NCI-H345 treated with DMSO at 0.1 percent for 48 hours (cell line): ENCODE results near the gene FZD10.

Experiments used
- DNase-seq: peaks from one replicate; lab custom pipeline; 2025; ENCODE audit not compliant: unreplicated experiment; lab: John Stamatoyannopoulos, UW

FZD10 gene

GRCh38 chr12:130162267-130162666, at the start of gene FZD10:
Gene FZD10 (plus strand): TSS chr12:130162464. CDS start chr12:130162943, 479 bp downstream.
- DNase-seq: no peak

- no peak for DNase-seq
These were observed 47.3 kb upstream of the FZD10 start for GRCh38 chr12:130114952-130115351.

GRCh38 chr12:130115646-130116045, 46.6 kb upstream of the FZD10 start:
- DNase-seq: no peak

GRCh38 chr12:130116791-130117190, 45.5 kb upstream of the FZD10 start:
- no peak for DNase-seq

- no peak for DNase-seq
These were observed 45.0 kb upstream of the FZD10 start for GRCh38 chr12:130117233-130117632.

- no peak for DNase-seq
These were observed 44.6 kb upstream of the FZD10 start for GRCh38 chr12:130117701-130118100.

- DNase-seq: no peak
These were observed 44.1 kb upstream of the FZD10 start for GRCh38 chr12:130118181-130118580.

- DNase-seq: no peak
These were observed 42.9 kb upstream of the FZD10 start for GRCh38 chr12:130119241-130119861.

- DNase-seq: no peak
These were observed 42.1 kb upstream of the FZD10 start for GRCh38 chr12:130120012-130120805.

- DNase-seq: no peak
These were observed 40.9 kb upstream of the FZD10 start for GRCh38 chr12:130121226-130122000.

GRCh38 chr12:130122356-130122755, 39.9 kb upstream of the FZD10 start:
- no peak for DNase-seq

GRCh38 chr12:130124106-130124505, 38.2 kb upstream of the FZD10 start:
- DNase-seq: no peak

GRCh38 chr12:130124605-130125244, 37.5 kb upstream of the FZD10 start:
- DNase-seq: no peak

GRCh38 chr12:130126023-130126432, 36.2 kb upstream of the FZD10 start:
- no peak for DNase-seq

GRCh38 chr12:130127532-130127911, 34.7 kb upstream of the FZD10 start:
- DNase-seq: no peak

GRCh38 chr12:130127912-130128789, 34.1 kb upstream of the FZD10 start:
- no peak for DNase-seq

- DNase-seq: no peak
These were observed 33.2 kb upstream of the FZD10 start for GRCh38 chr12:130128790-130129735.

GRCh38 chr12:130130346-130130745, 31.9 kb upstream of the FZD10 start:
- no peak for DNase-seq

- DNase-seq: no peak
These were observed 31.2 kb upstream of the FZD10 start for GRCh38 chr12:130131025-130131424.
